Motor neuron (in vitro differentiated cells): Measurements from ENCODE around the gene PIAS2. TPM values are rescaled to one million over a fixed set of nuclear protein-coding genes. Genes with fewer than 3 reads are reported as not detected.
A peak's percentile ranks its signal among the peaks of the same experiment; 100 is the strongest.

ENCODE experiments used
- ATAC-seq, 8 experiments: fragments of 200-7000 bp; cut with Tn5 transposase; replicated peaks in 6 of 8; 2 replicates each; pipeline ENCODE4 v1.8.0; 2021; ENCODE audit warnings: mild to moderate bottlenecking in 8 of 8, moderate library complexity in 8 of 8
- H3K27ac ChIP-seq, 2 donors: fragments of 250-450 bp; sonication (Bioruptor Pico); 2 replicates each; pipeline ENCODE4 v1.9.0; 2021; ENCODE audit warnings: antibody characterized with exemption in 2 of 2, mild to moderate bottlenecking in 2 of 2, moderate library complexity in 1 of 2
- H3K4me1 ChIP-seq, 2 donors: fragments of 250-450 bp; sonication (Bioruptor Pico); replicated peaks in 1 of 2; 2 replicates each; pipeline ENCODE4 v1.6.1; 2021; ENCODE audit warnings: antibody characterized with exemption in 2 of 2, mild to moderate bottlenecking in 2 of 2, moderate library complexity in 1 of 2
- H3K4me3 ChIP-seq, 5 donors: fragments of 250-450 bp; sonication (Bioruptor Pico); 2 replicates each; pipeline ENCODE4 v1.9.0; 2021; ENCODE audit warnings: antibody characterized with exemption in 5 of 5, mild to moderate bottlenecking in 5 of 5, moderate library complexity in 4 of 5
- WGBS, 10 experiments: fragments of 450-650 bp; shearing (Covaris generic); methylation state at CpG; one replicate each; pipeline ENCODE4 v1.0.0; 2022; 5-methylcytosine and 5-hydroxymethylcytosine counted together
- in situ Hi-C, 9 experiments: fragments of 400-800 bp; cut with MboI; loops; one replicate each; pipeline ENCODE4 v1.15.0; 2021; ENCODE audit warnings: low sequenced_read_pairs in 9 of 9, low pct_unique_long_range_greater_than_20kb in 2 of 9; ENCODE audit not compliant: unreplicated experiment in 9 of 9
- total RNA-seq, 8 experiments: library from RNA; unstranded; fragments of 300-600 nt; gene quantifications; 2 replicates each; pipeline versions ENCODE4 v1.2.3 to v1.2.4, GENCODE V29; 2022

PIAS2 gene
- total RNA-seq, 8 experiments from 2014 or later: 15.4 to 37.5 (median 19.9) TPM

DNA sequence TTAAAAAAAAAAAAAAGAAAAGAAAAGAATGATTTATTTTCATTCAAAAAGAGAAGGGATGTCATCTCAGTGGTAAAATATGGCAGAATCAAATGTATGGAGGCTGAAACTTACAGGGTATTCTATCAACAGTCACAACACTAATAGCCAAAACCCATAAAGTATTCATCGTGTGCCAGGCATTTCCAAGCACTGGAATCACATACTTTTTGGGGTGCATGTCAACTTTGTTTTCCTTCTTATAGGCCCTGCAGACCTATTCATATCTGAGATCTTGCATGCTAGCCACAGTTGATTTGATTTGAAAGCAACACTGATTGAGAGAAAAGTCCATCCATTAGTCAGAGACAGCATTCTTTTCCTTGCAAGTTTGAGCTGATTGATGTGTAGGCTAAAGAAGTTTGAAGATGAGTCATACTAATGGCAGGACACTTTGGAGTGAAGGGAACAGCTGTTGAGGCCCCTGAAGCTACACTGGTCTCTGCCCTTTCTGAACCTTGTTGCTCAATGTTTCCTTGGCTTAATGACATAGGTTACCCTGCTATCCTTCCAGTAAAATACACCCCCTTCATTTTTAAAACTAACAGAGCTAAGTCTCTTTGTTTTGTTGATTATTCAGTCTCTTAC is 22.1 kb upstream of the PIAS2 start:
- no peak overlapping the region for H3K27ac ChIP-seq
- in situ Hi-C loops: no loop called here
- WGBS, 10 experiments: 63 to 100% (median 83%) methylated on average over 1 of the region's 1 CpG; no CpG with 5 or more reads in 5 of the 10 experiments
- peak; percentile 59 to 99 (median 85) for ATAC-seq
- H3K4me1 ChIP-seq: no peaks in the 10 kb centered on the region
- H3K4me3 ChIP-seq: no peak overlapping the region

DNA sequence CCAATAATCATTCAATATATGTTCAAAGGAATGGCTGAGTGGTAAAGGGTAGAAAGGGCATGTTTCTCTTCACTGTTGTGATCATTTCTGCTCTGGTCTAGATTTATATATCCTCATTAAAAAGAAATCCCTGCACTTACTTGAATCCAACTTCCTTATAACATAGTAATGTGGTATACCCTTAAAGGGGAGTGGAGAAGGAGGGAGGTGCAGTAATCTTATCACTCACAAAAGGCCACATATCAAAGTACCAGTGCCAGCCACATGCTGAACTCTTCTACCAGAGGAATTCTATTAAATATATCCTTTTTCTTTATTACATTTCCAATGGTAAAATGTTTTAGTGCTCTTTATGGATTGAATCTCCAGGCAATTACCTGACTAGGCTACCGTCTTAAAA is 3.3 kb upstream of the PIAS2 start:
- no peak for ATAC-seq
- WGBS, 10 experiments: 50 to 100% (median 100%) methylated on average over 1 of the region's 1 CpG; no CpG with 5 or more reads in 2 of the 10 experiments
- Histone ChIP-seq H3K27ac (no peak overlapping the region), H3K4me1 (peaks cover 0 to 12% of the 10 kb centered on the region in 2 donors), H3K4me3 (no peak overlapping the region)
- in situ Hi-C loops: no loop called here

DNA sequence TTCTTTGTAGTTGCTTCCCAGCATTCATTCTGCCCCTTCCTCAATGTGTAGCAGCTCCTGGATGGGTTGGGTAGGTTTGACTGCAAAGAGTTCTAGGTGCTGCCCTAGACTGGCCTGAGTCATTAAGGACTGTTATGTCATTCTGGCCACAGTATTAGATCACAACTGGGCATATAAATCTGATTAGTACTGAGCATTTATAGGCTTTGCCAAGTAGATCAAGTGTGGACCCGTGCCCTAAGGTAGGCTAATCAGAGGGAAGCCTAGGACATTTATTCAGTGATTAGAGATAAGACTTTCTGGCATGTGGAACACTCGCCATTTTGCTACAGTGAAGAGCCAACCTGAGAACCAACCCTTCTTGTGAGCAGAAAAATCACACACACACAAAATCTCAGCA is 2.8 kb upstream of the PIAS2 start:
- no peak for ATAC-seq
- H3K4me1 ChIP-seq: peaks cover 5 to 18% of the 10 kb centered on the region in 2 donors

DNA sequence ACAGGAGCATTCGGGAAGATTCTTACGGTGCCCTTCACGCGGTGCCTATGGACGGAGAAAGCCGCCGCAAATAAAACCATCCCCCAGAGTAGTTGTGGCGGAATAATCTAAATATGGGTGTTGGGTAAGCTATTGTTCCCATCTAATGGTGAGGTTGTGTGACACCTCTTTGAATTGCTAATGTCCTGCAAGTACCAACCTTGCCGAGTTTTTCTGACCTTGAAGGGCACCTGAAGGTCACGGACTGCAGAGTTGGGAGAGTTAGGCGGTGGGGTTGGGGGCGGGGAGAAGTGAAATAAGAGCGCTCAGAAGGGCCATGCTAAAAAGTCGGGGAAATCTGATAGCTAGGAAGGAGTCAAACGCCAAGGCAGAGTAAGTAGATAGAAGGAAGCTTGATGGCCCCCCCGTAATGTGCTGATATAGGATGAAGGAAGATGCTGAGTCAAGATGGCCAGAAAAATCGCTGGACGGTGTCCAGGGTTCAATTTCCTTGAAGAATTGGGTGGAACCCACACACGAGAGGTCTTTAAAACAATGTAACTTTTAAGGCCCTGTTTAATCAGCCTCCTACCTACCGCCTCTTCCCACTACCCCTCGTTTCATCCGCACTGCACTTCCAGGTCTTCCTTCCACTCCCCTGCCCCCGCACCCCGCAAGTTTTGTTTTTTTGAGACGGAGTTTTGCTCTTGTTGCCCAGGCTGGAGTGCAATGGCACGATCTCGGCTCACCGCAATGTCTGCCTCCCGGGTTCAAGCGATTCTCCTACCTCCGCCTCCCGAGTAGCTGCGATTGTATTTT is 695 bp upstream of the PIAS2 start:
- peak in 4 of 8 experiments; percentile 7 to 40 (median 23) for ATAC-seq
- Histone ChIP-seq H3K4me3 (peak overlapping the region; percentile 56 to 87 (median 73)), H3K4me1 (peaks cover 7 to 18% of the 10 kb centered on the region in 2 donors), H3K27ac (peak overlapping the region; percentile 73 to 77)
- 0 to 57% (median 21%) methylated on average over 3 to 22 of the region's 33 CpGs; no CpG with 5 or more reads in 2 of the 10 experiments for WGBS, 10 experiments
- in situ Hi-C loops: no loop called here

More for the DNA sequence above, 2.8 kb upstream of the PIAS2 start:
- 84 to 100% (median 100%) methylated on average over 1 to 2 of the region's 2 CpGs; no CpG with 5 or more reads in 3 of the 10 experiments for WGBS, 10 experiments
- in situ Hi-C loops: no loop called here
- no peak overlapping the region for H3K27ac ChIP-seq
- no peak overlapping the region for H3K4me3 ChIP-seq

DNA sequence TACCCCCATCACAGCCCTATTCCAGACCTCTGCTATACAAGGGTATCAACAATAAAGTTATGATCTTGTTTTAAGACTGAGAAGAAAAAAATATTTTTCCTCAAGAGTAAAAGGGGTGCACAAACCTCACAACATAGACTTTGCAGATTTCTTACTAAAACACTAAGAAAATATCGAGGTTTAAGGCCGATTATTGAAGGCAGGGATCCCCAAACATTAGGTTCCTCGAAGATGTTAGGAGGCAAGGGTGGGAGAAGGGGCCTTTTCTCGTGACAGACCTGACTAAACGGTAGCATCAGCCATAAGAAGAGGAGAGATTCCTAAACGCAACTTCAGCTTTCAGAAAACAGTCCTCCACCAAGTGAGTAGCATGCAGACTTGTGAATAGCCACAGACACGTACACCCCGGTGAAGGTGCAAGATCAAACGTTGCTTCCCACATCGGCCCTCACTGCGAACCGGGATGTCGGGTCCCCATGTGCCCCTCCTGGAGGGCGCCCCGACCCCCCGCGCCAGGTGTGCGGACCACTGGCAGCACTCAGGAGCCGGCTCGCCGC is 678 bp downstream of the PIAS2 start:
- in situ Hi-C loops: no loop called here
- ATAC-seq: peak in 3 of 8 experiments; percentile 11 to 28 (median 15)
- 0 to 20% (median 0%) methylated on average over 1 to 6 of the region's 21 CpGs; no CpG with 5 or more reads in 2 of the 10 experiments for WGBS, 10 experiments

DNA sequence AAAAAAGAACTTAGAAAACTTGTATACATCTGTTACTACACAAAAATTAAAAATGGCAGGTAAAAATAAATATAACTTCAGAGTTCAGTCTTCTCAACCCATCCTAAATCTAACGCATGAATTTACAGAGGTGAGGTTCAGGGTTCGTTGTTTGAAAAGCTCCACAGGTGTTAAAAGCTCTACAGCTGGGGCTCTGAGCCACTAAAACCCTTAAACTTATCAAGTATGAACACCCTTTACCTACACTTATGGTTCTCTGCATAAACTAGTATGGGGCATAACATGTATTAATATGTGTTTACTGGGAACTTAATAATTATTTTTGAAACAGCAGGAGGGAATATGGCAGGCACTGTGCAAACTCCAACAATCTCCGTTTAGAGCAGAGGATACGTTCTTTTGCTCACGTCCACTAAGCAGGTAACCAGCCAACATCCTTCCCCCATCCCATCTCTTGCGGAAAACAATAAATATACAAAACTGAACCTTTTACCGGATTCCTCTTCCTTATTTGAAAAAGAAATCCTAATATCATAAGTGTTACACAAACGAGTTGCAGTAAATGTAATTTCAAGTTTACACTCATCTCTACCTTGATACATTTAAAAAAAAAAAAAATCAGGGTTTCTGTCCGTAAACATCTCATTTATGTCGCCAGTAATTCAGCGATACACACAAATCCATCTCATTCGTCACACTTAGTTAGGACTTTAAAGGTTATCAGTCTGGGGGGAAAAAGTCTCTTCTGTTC is 1.3 kb downstream of the PIAS2 start:
- Histone ChIP-seq H3K4me1 (peaks cover 7 to 18% of the 10 kb centered on the region in 2 donors), H3K27ac (no peak overlapping the region), H3K4me3 (peak overlapping the region; percentile 56 to 87 (median 73))
- WGBS, 10 experiments: 2 to 52% (median 10%) methylated on average over 3 to 12 of the region's 12 CpGs
- in situ Hi-C loops: no loop called here
- ATAC-seq: no peak

More for the DNA sequence above, 678 bp downstream of the PIAS2 start:
- Histone ChIP-seq H3K4me1 (peaks cover 7 to 18% of the 10 kb centered on the region in 2 donors), H3K27ac (peak overlapping the region; percentile 73 to 77), H3K4me3 (peak overlapping the region; percentile 56 to 87 (median 73))

DNA sequence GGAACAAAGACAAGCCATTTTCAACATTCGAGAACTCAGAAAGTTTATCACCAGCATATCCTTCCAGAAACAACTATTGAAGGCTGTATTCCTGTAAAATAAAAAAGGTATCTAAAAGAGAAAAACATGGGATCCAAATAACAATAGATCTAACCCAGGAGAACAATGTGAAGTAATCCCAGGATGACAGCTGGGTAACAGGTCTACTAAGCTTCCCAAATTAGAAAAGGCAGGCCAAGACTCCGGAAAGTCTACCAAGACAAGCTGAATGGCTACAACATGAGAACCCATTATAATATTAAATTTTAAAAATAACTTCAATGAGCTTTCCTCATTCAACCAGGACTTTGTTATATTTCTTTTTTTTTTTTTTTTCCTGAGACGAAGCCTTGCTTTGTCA is 6.5 kb downstream of the PIAS2 start:
- H3K27ac ChIP-seq: no peak overlapping the region
- WGBS, 10 experiments: 70 to 100% (median 95%) methylated on average over 1 to 3 of the region's 3 CpGs; no CpG with 5 or more reads in 1 of the 10 experiments
- in situ Hi-C loops: no loop called here

DNA sequence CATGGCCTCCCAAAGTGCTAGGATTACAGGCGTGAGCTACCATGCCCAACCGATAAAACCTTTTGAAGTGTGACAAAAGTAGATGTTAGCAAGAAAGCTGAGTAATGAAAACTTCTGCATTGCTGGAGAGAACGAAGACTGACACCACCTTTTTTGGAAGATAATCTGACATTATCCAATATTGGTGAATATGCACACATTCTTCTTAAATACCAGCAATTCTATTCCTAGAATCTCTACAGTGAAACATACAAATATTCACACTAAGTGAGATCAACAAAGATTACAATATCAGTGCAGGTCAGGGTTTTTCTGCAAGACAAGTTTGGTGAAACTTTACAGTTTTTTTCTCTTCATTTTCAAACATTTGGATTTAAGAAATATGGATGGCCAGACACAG is 7.8 kb downstream of the PIAS2 start:
- ATAC-seq: peak in 3 of 8 experiments; percentile 79 to 90 (median 87)
- Histone ChIP-seq H3K4me1 (peaks cover 0 to 2% of the 10 kb centered on the region in 2 donors), H3K4me3 (no peak overlapping the region), H3K27ac (no peak overlapping the region)
- WGBS, 10 experiments: 0 to 100% (median 86%) methylated on average over 1 to 3 of the region's 3 CpGs; no CpG with 5 or more reads in 1 of the 10 experiments
- in situ Hi-C loops: no loop called here

More for the DNA sequence above, 6.5 kb downstream of the PIAS2 start:
- ATAC-seq: no peak
- no peak overlapping the region for H3K4me3 ChIP-seq
- peaks cover 7 to 9% of the 10 kb centered on the region in 2 donors for H3K4me1 ChIP-seq

DNA sequence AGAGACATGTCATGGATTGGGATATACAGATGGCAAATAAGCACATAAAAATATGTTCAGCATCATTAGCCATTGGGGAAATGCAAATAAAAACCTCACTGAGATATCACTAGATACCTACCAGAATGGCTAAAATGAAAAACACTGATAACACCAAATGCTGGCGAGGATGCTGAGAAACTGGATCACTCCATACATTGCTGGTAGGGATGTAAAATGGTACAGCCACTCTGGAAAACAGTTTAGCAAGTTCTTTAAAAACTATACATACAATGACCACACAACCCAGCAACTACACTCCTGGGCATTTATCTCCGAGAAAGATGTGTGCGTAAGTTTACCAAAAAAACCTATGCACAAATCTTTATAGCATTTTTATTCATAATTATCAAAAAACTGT is 13.9 kb downstream of the PIAS2 start:
- no peak for ATAC-seq
- 83 to 100% (median 94%) methylated on average over 1 to 3 of the region's 3 CpGs; no CpG with 5 or more reads in 1 of the 10 experiments for WGBS, 10 experiments
- H3K27ac ChIP-seq: no peak overlapping the region
- peaks cover 0 to 5% of the 10 kb centered on the region in 2 donors for H3K4me1 ChIP-seq
- in situ Hi-C loops: no loop called here
- no peak overlapping the region for H3K4me3 ChIP-seq

DNA sequence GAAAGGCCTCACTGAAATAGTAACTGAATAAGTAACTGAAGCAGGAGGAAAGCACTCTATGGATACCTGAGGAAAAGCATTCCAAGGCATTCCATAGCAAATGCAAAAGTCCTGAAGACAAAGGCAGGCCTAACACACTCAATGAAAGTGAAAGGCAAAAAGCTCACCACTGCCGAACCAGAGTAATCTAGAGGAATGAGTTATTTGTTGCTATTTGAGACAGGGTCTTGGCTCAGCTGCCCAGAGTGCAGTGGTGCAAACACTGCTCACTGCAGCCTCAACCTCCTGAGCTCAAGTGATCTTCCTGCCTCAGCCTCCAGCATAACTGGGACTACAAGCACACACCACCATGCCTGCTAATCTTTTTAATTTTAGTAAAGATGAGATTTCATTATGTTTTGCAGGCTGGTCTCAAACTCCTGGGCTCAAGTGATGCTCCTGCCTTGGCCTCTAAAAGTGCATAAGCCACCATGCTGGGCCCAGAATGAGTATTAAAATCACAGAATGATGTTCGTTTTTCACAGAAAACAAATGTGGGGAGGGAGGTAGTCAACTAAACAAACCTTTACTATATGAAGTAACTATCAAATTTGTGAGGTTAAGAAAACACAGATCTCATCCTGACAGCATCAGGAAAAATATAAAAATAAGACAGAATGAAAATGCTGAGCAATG is 17.9 kb downstream of the PIAS2 start:
- H3K27ac ChIP-seq: no peak overlapping the region
- H3K4me1 ChIP-seq: peaks cover 0 to 5% of the 10 kb centered on the region in 2 donors
- in situ Hi-C loops: no loop called here
- 0 to 100% (median 29%) methylated on average over 1 to 2 of the region's 2 CpGs; no CpG with 5 or more reads in 2 of the 10 experiments for whole genome bisulfite sequencing, 10 experiments
- ATAC-seq: peak in 4 of 8 experiments; percentile 35 to 82 (median 38)
- H3K4me3 ChIP-seq: no peak overlapping the region

DNA sequence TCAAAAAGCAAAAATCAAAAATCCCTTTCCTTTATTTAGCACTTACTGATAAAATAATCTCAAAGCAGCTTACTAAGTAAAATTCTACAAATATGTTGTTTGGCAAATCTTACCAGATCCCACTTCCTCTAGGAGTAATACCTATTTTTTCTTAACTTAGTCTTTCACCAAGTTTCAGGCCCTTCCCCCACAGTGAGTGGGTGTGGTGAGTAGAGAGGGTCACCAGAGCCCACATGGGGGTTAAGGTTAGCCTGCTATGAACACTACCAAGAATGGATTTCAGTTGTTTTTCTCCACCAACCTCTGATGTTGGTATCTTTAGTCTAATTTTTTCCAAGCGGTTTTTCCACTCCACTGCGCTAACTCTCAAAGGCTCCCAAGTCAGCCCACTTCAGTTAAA is 23.2 kb downstream of the PIAS2 start:
- no peak for ATAC-seq
- H3K4me1 ChIP-seq: no peaks in the 10 kb centered on the region
- no peak overlapping the region for H3K4me3 ChIP-seq
- 93 to 100% (median 100%) methylated on average over 1 to 2 of the region's 2 CpGs; no CpG with 5 or more reads in 1 of the 10 experiments for WGBS, 10 experiments
- H3K27ac ChIP-seq: no peak overlapping the region
- in situ Hi-C loops: no loop called here

DNA sequence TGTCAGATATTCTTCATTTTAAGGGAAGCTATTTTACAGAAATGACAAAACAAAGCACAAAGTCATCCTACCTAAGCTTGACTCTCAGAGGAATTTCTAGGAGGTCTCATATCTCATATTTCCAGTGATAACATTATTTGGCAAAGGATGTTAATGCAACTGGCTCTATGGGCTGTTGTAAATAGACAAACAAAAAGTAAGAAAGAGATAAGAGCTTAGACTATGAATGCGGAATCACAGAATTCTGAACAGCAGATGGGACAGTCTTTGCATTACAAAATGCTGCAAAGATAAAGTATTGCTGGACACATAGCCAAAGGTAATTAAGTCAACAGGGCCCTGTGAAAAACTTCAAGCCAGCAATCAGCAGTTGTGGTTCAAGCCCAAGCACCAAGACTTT is 23.9 kb downstream of the PIAS2 start:
- Histone ChIP-seq H3K4me1 (no peaks in the 10 kb centered on the region), H3K27ac (no peak overlapping the region), H3K4me3 (no peak overlapping the region)
- no peak for ATAC-seq
- 83 to 100% (median 100%) methylated on average over 1 of the region's 1 CpG; no CpG with 5 or more reads in 2 of the 10 experiments for WGBS, 10 experiments
- in situ Hi-C loops: no loop called here
